Endothelial cell of umbilical vein (primary cell): ENCODE data around the gene ARFGEF3. TPM values are rescaled to one million over a fixed set of nuclear protein-coding genes. Genes with fewer than 3 reads are reported as not detected.

ENCODE experiments used
- BruUV-seq: library from RNA; stranded (reverse); fragments of 400-500 nt; replicated peaks from 2 replicates; lab custom pipeline; 2021; lab: Mats Ljungman, UMichigan
- CTCF ChIA-PET: fragments of 300-600, 350-600 bp; sonication (Branson Sonifier 250); formaldehyde crosslinking; loops from one replicate; lab custom pipeline; 2021; ENCODE audit warnings: antibody characterized with exemption, inconsistent platforms; lab: Charles Lee
- POLR2A ChIA-PET: fragments of 300-600, 350-600 bp; sonication (Branson Sonifier 250); formaldehyde crosslinking; loops from one replicate; lab custom pipeline; 2021; ENCODE audit warnings: antibody characterized with exemption, inconsistent platforms; lab: Charles Lee
- DNase-seq: peaks from one replicate; pipeline ENCODE4 v3.0.0-alpha.2; 2011; ENCODE audit warnings: low read depth, low spot score
- FAIRE-seq: peaks from 2 replicates; lab custom pipeline; 2011; peaks lifted over from hg19 to GRCh38; lab: Jason Lieb, UNC
- H2AFZ ChIP-seq: 2 replicates; pipeline ENCODE4 v1.6.0; 2012; ENCODE audit warnings: low read depth, low read length, control low read depth, inconsistent platforms
- H3K27ac ChIP-seq: 2 replicates; pipeline ENCODE4 v1.5.1; 2011; ENCODE audit warnings: low read depth, mild to moderate bottlenecking, control low read depth, low read length, moderate library complexity; ENCODE audit not compliant: insufficient read depth
- H3K27me3 ChIP-seq, 2 experiments: 2 replicates each; pipeline versions ENCODE4 v1.6.0 to v1.6.1; 2011; ENCODE audit warnings: low read length in 2 of 2, mixed read lengths in 1 of 2; ENCODE audit not compliant: control insufficient read depth in 2 of 2, insufficient read depth in 2 of 2
- H3K36me3 ChIP-seq, 2 experiments: 2 replicates in 1 of 2; 3 replicates in 1 of 2; pipeline ENCODE4 v1.5.1; 2011; ENCODE audit warnings: low read length in 2 of 2, mild to moderate bottlenecking in 1 of 2, moderate library complexity in 1 of 2; ENCODE audit not compliant: control insufficient read depth in 2 of 2, insufficient read depth in 2 of 2; ENCODE audit errors: extremely low read depth in 1 of 2
- H3K4me1 ChIP-seq: 3 replicates; pipeline ENCODE4 v1.5.1; 2011; ENCODE audit warnings: mild to moderate bottlenecking, low read length; ENCODE audit not compliant: control insufficient read depth, insufficient read depth; ENCODE audit errors: extremely low read depth
- H3K4me2 ChIP-seq: 2 replicates; pipeline ENCODE4 v1.6.1; 2011; ENCODE audit warnings: low read length, control low read depth, mixed read lengths; ENCODE audit not compliant: insufficient read depth
- H3K4me3 ChIP-seq, 3 experiments: fragments of 200-600 bp in 1 of 3; sonication (generic), shearing (Covaris generic) in 1 of 3; replicated peaks in 1 of 3; 2 replicates each; pipeline ENCODE4 v1.5.1; 2011 to 2016; ENCODE audit warnings: control low read depth in 3 of 3, low read length in 3 of 3, mild to moderate bottlenecking in 2 of 3, inconsistent platforms in 1 of 3, low read depth in 1 of 3, moderate library complexity in 1 of 3; ENCODE audit not compliant: insufficient read depth in 1 of 3
- H3K79me2 ChIP-seq: 2 replicates; pipeline ENCODE4 v1.6.0; 2012; ENCODE audit warnings: low read length, inconsistent platforms; ENCODE audit not compliant: control insufficient read depth, insufficient read depth
- H3K9ac ChIP-seq: replicated peaks from 2 replicates; pipeline ENCODE3; 2011; ENCODE audit warnings: low read length, control low read depth; ENCODE audit not compliant: insufficient read depth; ENCODE audit errors: extremely low read depth
- H3K9me1 ChIP-seq: replicated peaks from 3 replicates; pipeline ENCODE4 v1.6.0; 2011; ENCODE audit warnings: mild to moderate bottlenecking, low read length; ENCODE audit not compliant: control insufficient read depth, insufficient read depth; ENCODE audit errors: extremely low read depth
- H3K9me3 ChIP-seq: replicated peaks from 2 replicates; pipeline ENCODE4 v1.5.1; 2012; ENCODE audit warnings: low read length, inconsistent platforms; ENCODE audit not compliant: control insufficient read depth, insufficient read depth
- H4K20me1 ChIP-seq: replicated peaks from 2 replicates; pipeline ENCODE3; 2011; ENCODE audit warnings: mild to moderate bottlenecking, low read length; ENCODE audit not compliant: control insufficient read depth, insufficient read depth; ENCODE audit errors: extremely low read depth
- EZH2 ChIP-seq: IDR thresholded peaks from 2 replicates; pipeline ENCODE4 v1.6.1; 2012; ENCODE audit warnings: borderline replicate concordance, low read depth, mild to moderate bottlenecking, moderate library complexity, low read length, inconsistent platforms; ENCODE audit not compliant: severe bottlenecking
- FOS ChIP-seq: IDR thresholded peaks from 2 replicates; pipeline ENCODE4 v1.6.1; 2011; ENCODE audit warnings: mild to moderate bottlenecking, low read length, moderate library complexity, borderline replicate concordance; ENCODE audit not compliant: insufficient read depth
- GATA2 ChIP-seq: IDR thresholded peaks from 2 replicates; pipeline ENCODE4 v1.7.0; 2011; ENCODE audit warnings: low read depth, mild to moderate bottlenecking, moderate library complexity, mixed read lengths, low read length; ENCODE audit not compliant: insufficient read length, insufficient read depth
- JUN ChIP-seq: IDR thresholded peaks from 2 replicates; pipeline ENCODE4 v1.6.1; 2011; ENCODE audit warnings: borderline replicate concordance, low read depth; ENCODE audit not compliant: insufficient read length, insufficient read depth
- MYC ChIP-seq: IDR thresholded peaks from one replicate; pipeline ENCODE4 v1.6.1; 2011; ENCODE audit warnings: mild to moderate bottlenecking, low read depth, low read length
- POLR2A ChIP-seq: IDR thresholded peaks from 2 replicates; pipeline ENCODE4 v1.6.1; 2012; ENCODE audit warnings: low read depth, mild to moderate bottlenecking, control low read depth, low read length
- POLR2AphosphoS5 ChIP-seq: IDR thresholded peaks from 2 replicates; pipeline ENCODE4 v1.6.1; 2012; ENCODE audit warnings: low read depth, mild to moderate bottlenecking, control low read depth, low read length, moderate library complexity; ENCODE audit not compliant: insufficient read depth
- dilution Hi-C: fragments of 300-500 bp; cut with MboI; formaldehyde crosslinking; loops from one replicate; pipeline ENCODE4 v1.15.0; 2019; ENCODE audit warnings: low sequenced_read_pairs; ENCODE audit not compliant: extremely low pct_ligation_motif_present
- intact Hi-C: fragments of 100-400 bp; cut with micrococcal nuclease; formaldehyde crosslinking; loops from one replicate; pipeline ENCODE4 v1.10.0; 2022
- polyA plus RNA-seq, 4 experiments: library from polyadenylated mRNA; depleted of rRNA in 3 of 4; stranded (reverse) in 3 of 4; unstranded in 1 of 4; fragments of >200 nt; gene quantifications; 2 replicates each; pipeline versions ENCODE4 v1.2.1 to v1.2.3, GENCODE V29; 2011 to 2012; ENCODE audit warnings: missing spikeins in 1 of 4
- total RNA-seq: library from RNA; stranded (reverse); gene quantifications from 2 replicates; pipeline ENCODE4 v1.2.3, GENCODE V29; 2021
- TF ChIP-seq, protein P1 (sequence below), 2 donors: IDR thresholded peaks; 1 replicate in 1 of 2; 2 replicates in 1 of 2; pipeline ENCODE4 v1.5.1; 2011; ENCODE audit warnings: low read length in 2 of 2, mild to moderate bottlenecking in 2 of 2, moderate library complexity in 2 of 2, control low read depth in 1 of 2, inconsistent platforms in 1 of 2, low read depth in 1 of 2; ENCODE audit not compliant: insufficient read depth in 1 of 2; ENCODE audit errors: extremely low read depth in 1 of 2
- TF ChIP-seq, protein P2 (sequence below): IDR thresholded peaks from 2 replicates; pipeline ENCODE4 v1.6.1; 2011; ENCODE audit not compliant: insufficient read depth, insufficient read length

ARFGEF3 gene
- total and polyA plus RNA-seq, 2 donors (not counting 3 experiments of a cell fraction or from before 2014, with no cell fraction given): 1.3 to 7.3 TPM

DNA sequence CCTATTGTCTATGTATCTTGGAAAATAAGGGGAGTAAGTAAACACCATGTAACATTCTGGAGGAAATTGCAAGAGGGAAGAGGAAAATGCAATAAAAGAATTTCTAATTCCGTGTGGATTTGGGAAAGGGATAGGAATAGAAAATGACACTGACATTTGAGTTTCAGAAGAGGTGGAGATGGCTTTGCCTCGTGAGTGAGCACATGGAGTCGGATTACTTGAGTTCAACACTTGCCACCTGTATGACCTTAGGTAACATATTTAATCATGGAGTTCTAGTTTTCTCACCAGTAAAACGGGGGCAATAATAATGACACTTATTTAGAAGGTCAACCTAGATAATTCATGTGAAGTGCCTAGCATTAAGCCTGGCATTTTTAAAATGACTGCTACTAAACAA, 67.3 kb downstream of the ARFGEF3 start:
- Histone ChIP-seq H3K27me3 (no peaks in the 10 kb centered on the region), H3K4me1 (peaks cover 15% of the 10 kb centered on the region), H3K9me3 (no peaks in the 10 kb centered on the region), H3K9me1 (no peaks in the 10 kb centered on the region), H3K36me3 (no peaks in the 10 kb centered on the region), H3K9ac (no peak overlapping the region), H3K27ac (no peak overlapping the region), H4K20me1 (no peaks in the 10 kb centered on the region), H3K4me2 (no peak overlapping the region), H3K4me3 (no peak overlapping the region), H3K79me2 (no peaks in the 10 kb centered on the region), H2AFZ (no peak overlapping the region)
- dilution Hi-C loops (no loop called here), intact Hi-C loops (no loop called here)
- ChIA-PET CTCF (no interaction called here), POLR2A (no interaction called here)
- no peak for TF ChIP-seq JUN
- TF ChIP-seq, protein P1, sequence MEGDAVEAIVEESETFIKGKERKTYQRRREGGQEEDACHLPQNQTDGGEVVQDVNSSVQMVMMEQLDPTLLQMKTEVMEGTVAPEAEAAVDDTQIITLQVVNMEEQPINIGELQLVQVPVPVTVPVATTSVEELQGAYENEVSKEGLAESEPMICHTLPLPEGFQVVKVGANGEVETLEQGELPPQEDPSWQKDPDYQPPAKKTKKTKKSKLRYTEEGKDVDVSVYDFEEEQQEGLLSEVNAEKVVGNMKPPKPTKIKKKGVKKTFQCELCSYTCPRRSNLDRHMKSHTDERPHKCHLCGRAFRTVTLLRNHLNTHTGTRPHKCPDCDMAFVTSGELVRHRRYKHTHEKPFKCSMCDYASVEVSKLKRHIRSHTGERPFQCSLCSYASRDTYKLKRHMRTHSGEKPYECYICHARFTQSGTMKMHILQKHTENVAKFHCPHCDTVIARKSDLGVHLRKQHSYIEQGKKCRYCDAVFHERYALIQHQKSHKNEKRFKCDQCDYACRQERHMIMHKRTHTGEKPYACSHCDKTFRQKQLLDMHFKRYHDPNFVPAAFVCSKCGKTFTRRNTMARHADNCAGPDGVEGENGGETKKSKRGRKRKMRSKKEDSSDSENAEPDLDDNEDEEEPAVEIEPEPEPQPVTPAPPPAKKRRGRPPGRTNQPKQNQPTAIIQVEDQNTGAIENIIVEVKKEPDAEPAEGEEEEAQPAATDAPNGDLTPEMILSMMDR (IDR thresholded peaks at IDR 0.05; ENCODE audit: extremely low read depth in 1 of 2, insufficient read depth in 1 of 2, low read depth in 1 of 2, low read length in 2 of 2): no peak
- TF ChIP-seq EZH2: no peak
- TF ChIP-seq, protein P2, sequence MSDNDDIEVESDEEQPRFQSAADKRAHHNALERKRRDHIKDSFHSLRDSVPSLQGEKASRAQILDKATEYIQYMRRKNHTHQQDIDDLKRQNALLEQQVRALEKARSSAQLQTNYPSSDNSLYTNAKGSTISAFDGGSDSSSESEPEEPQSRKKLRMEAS: no peak
- TF ChIP-seq FOS: no peak
- TF ChIP-seq POLR2A: no peak
- TF ChIP-seq MYC: no peak
- no peak for TF ChIP-seq POLR2AphosphoS5
- no peak for TF ChIP-seq GATA2
- no peak for FAIRE-seq
- no TSS peak for BruUV-seq
- no peak for DNase-seq
